DLD1 (cell line): ENCODE results near the gene NECAB2.

Experiments used
- in situ Hi-C: cut with HindIII; loops from 2 replicates; pipeline ENCODE4 v1.10.0; 2017; ENCODE audit warnings: low sequenced_read_pairs

The NECAB2 gene

DNA sequence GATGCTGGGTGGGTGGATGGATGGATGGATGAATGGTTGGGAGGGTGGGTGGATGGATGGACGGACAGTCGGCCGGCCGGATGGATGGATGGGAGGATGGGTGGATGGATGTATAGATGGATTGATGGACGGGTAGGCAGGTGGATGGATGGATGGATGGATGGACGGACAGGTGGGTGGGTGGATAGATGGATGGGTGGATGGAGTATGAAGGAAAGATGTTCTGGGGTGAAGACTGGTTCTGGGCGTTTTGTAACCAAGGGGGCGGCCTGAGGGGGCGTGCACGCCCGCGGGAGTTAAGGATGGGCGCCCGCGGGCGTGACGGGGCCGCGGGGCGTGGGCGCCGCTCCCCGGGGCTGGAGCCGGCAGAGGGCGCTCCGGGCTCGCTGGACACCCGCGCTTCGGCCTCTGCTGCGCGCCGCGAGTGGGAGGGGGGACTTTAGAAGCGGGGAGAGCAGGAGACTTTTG lies at the start of gene NECAB2:
Gene NECAB2 (plus strand): TSS at position 407 of the 468 bp plus-strand sequence. CDS start 405 bp downstream, outside the sequence.
- in situ Hi-C loops = no loop called here

DNA sequence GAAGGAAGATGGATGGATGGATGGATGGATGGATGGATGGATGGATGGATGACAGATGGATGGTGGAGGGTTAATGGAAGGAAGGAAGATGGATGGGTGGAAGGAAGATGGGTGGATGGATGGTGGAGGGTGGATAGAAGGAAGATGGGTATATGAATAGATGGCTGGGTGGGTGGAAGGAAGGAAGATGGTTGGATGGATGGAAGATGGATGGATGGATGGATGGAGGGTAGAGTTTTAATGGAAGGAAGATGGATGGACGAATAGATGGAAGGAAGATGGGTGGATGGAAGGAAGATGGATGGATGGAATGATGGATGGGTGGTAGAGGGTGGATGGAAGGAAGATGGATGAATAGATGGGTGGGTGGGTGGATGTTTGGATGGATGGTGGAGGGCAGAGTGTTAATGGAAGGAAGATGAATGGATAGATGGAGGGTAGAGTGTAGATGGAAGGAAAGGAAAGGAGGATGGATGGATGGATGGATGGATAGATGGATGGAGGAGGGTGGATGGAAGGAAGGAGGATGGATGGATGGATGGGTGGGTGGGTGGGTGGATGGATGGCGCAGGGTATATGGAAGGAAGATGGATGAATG lies 47.1 kb upstream of the NECAB2 start:
- in situ Hi-C loops = no loop called here

DNA sequence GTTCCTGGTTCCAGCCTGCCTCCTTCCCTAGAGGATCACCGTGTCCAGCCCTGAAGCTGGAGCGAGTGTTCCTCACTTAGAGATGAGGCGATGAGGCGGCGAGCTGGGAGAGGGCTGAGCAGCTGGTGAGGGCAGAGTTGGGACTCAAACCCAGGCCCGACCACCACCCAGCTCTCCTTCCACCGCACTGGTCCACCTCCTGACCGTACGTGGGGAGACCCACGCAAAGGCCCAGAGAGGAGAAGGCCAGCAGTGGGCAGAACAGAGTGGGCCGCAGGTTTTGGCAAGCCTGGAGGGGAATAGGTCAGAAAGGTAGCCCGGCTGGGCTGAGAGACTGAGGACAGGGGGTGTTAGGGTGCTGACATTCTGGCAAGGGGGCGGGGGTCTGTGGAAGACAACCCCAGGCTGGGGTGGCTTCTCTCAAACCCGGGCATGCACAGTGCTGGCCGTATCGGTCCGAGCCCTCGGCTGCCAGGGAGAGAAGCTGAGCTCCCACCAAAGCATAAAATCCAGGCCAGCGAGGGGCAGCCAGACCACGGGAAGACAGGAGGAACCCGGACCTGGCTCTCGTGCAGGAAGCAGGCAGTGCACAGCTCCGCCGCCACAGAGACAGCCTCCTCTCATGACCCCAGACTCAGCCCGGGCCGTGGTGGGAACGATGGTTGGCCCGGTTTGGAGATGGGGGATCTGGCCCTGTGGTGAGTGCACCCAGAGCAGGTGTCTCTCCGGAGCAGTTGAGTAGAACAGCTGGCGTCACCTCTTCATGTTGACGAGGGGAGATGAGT lies 44.3 kb upstream of the NECAB2 start:
- in situ Hi-C loops = no loop called here

DNA sequence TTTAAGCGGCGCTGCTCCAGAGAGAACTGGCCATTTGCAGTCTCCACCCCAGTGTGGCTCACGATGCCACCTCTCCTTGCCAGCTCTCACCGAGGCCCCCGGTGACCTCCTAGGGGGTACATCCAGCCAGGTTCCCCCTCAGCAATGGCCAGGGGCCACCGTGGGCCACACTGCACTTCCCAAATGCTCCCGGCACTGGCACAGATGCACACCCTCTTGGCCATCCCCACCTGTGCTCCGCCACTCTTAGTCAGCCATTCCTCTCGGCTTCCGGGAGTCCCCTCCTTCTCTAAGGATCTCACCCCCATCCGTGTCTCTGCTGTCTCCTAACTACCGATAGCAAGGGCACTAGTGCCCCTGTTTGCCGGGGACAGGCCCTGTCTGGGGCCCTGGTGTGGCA lies 43.4 kb upstream of the NECAB2 start:
- in situ Hi-C loops = no loop called here

DNA sequence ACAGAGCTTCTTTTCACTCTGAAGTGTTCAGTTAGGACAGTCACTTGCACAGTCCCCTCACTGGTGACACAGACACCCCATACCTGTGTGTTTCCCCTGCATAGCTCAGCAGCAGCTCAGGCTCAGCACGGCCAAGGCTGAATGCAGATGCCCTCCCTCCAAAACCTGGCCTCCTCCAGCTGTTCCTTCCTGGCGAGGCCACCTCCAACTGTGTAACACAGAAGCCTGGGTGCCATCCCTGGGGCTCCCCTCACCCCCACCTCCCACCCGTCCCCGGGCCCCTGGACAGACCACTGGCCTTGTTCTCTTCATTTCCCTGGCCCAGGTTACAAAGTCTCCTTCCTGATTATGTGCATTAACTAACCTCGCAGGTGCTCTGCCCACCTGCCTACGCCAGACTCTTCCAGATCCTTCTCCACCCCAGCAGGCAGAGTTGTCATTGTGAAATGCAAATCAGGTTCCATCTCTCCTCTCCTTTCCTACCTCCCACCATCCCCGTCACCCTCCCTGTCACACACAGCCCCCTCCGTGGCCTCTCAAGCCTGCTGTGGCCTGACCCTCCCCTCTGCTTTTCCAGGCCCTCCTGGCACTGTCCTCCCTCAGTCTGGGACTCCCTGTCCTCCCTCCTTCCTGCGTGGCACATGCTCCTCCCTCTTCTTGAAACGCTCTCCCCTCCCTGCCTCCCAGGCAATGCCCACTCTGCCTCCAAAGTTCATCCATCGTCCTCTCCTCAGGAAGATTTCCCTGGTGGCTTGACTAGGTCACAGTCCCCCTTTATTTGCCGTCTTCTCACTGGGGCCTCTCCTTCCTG lies 42.7 kb upstream of the NECAB2 start:
- in situ Hi-C loops = no loop called here

DNA sequence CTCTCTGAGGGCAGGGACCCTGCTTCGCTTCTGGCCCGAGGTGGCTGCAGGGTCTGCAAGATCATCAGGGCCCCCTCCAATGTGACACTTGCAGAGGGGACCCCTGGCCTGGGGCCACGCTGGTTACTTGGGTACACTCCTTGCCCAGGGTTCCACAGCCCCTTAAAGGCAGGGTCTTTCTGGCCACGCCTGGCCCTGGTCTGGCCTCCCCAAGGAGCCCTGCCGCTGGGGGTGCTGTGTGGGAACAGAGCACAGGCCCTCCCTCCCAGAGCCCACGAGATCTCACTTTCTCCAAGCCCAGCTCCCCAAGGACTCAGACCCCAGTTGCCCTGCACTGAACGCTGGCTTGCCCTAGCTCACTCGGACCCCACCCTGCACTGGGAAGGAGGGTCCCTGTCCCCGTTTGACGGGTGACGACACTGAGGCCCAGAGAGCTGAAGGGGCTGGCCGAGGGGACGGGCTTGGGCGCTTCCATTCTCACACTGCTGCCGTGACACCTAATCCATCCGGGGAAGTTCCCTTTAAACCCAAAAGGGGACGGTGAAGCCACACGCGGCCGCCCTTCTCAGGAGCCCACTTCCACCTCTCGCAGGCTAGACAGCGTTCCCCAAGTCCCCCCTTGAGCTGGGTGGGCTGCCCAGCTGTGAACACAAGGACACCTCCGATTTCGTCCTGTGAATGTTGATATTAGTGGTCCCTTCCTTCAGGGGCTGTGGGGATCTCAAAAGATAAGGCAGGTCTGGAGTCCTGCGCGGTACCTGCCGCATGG lies 41.9 kb upstream of the NECAB2 start:
- in situ Hi-C loops = no loop called here

DNA sequence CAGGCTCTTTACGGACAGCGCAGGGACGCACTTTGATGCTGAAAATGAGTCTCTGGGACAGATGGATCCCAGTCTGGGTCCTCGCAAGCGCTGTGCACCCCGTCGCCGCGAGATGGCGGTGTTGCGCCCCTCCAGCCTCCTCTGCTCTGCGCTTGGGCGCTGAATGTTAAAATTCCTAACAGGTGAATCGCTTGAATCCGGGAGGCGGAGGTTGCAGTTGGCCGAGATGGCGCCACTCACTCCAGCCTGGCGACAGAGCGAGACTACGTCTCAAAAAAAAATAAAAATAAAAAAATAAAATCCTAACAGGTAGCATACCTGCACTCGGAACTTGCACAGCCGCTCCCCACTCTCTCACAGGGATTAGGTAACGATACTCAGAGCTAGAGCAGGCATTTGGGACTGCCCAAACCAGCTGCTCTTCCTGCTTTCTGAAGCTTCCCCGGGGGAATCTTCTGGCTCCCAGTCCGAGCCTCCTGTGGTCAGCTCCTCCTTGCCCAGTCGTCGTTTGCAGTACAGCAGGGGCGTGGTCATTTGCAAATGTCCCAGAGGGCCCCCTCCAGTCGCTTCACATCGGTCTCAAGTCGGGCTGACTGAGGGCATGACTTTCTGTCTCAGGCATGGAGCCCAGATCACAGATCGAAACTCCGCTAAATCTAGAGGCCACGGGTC lies 41.2 kb upstream of the NECAB2 start:
- in situ Hi-C loops = no loop called here

DNA sequence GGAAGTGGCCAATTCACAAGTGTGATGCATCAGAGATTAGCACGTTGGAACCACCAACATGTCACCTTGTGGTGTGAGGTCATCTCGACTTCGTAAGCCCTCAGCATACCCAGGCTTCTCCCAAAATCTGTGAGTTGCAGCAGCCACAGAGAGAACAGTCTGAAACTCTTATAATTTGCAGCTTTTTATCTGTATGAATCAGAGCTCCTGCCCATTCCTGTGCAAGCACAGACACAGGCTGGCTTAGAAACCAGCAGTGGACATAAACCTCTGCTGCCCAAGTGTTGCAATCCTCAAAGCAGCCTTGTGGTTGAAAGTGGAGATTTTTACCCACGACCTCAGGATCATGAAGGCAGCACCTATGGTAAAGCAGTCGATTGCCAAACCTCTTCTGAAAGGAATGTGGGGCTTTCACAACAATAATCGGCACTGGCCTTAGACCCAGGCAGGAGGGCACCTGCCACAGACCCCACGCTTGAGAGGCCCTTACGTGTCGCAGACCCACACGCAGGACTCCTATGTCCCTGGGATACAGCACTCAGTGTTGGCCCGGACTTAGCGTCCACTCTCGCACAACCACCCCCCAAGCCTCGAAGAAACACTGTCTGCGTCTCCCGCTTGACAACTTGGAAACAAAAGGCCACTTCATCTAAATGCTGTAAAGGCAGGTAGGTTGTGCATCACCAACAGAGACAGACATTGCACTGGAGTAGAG lies 39.5 kb upstream of the NECAB2 start:
- in situ Hi-C loops = no loop called here

DNA sequence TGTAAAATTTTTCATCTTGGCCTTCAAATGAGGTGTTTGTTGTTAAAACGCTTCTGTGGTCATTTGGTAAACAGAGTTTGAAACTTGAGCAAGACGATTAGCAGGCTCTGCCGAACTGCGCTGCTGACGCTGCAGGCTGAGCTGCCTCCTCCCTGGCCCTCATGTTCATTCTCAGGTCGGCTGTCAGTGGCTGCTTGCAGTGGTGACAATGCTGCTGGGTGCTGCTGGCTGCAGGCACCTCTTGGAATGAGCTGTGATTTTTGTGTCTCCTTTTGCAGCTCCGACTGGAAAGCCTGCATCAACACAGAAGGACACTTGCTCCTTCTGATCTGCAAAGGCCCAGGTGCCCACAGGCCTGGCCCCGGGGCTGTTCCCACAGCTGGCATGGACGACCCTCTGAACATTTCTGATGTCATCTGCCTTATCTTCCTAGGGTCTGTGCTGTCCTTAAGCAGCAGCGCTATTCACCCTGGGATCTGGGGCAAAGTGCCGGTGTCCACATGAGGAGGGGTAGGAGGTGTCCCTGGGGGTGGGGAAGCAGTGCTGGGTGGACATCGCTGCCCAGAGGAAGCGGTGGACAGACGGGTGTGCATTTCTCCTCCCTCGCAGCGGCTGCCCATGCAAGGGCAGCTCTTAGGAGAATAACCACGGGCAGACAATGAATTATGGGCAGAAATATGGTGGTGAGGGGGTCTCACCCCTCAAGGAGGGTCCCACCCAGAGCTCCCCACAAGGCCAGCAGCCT lies 38.1 kb upstream of the NECAB2 start:
- in situ Hi-C loops = no loop called here

DNA sequence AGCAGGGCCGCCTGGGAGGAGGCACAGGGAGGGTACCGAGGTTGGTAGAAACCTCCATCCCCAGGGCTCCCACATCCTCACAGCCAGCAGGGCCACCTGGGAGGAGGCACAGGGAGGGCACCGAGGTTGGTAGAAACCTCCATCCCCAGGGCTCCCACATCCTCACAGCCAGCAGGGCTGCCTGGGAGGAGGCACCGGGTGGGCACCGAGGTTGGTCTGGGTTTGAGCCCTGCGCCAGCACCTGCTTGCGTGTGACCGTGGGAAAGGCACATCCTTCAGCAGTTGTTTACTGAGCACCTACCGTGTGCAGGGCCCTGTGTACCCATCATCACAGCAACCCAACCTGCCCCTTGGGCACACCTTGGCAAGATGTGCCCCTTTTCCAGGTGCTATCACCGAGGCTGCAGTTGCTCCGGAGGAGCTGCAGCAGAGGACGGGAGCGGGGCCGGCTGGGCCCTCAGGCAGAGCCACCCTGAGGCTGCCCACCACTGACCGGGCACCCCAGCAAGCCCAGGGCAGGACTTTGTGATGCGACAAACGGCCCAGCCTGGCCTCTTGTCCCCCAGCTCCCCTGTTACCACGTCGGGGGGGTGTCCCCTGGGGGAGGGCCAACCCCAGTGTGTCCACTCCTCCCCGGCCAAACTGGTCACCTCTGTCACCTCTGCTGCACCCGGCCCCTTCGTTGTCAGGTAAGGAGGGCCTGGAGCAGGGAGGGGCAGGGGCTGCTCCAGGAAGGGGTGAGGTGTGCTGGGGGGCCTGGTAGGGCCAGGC lies 37.1 kb upstream of the NECAB2 start:
- in situ Hi-C loops = no loop called here

DNA sequence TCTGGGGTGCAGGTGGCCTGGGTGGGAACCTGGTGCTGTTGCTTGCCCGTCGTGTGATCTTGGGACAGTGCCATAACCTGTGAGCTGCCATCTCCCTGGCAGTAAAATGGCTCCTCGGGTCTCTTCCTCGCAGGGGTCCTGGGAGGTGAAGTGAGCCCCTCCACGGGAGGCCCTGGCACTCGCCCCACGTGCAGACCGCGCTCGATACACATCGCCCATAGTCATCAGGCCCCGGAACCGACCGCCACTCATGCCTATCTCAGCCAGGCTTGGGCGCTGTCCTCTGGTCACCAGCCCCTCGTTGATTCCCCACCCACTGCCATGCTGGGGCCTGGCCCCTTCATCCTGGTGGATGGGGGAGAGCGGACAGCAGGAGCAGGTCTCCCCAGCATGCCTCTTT lies 36.5 kb upstream of the NECAB2 start:
- in situ Hi-C loops = no loop called here

DNA sequence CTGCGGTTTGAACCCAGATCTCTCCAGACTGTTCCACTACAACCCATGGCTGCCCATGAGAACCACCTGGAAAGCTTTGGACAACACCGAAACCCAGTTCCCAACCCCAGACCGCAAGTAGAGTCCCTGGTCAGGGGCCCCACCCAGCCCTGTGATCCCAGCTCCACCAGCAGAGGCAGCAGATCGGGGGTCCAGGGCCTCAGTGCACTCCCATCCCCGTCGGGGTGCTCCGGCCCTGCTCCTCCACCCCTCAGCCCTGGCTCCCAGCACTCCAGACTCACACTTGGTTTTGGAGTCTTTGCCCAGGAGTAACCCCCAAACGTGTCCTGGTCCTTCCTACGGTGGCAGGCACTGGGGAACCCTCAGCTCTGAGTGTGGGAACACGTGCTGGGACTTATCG lies 35.7 kb upstream of the NECAB2 start:
- in situ Hi-C loops = no loop called here

DNA sequence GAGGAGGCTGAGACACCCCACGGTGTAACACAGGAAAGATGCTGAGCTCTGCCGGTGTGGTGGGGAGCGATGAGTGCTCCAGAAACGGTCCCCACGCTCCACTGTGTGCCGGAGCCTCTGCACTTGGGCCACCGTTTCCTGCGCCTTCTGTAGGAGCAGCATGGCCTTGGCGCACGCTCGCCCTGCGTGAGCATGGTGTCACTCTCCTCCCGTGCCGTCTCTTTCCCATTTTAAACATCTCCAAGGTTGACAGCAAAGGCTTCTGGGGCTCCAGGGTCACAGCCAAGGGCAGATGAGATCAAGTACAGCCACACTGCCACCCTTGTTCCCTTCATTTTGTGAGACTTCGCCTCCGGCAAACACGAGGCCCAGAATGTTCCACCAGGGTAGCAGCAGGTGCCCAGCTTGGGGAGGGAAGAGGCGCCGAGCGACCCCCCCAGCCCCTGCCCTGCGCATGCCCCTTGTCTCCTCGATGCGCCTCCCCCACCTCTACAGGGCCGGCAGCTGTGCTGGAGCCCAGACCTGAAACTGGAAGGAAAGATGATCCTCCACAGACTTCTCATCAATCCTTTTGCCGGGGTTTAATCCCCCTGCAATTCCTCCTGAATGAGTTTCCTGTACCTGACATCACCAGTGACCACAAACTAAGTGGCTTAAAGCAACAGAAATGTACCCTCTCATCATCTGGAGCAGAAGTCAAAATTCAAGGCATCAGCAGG lies 34.9 kb upstream of the NECAB2 start:
- in situ Hi-C loops = no loop called here

DNA sequence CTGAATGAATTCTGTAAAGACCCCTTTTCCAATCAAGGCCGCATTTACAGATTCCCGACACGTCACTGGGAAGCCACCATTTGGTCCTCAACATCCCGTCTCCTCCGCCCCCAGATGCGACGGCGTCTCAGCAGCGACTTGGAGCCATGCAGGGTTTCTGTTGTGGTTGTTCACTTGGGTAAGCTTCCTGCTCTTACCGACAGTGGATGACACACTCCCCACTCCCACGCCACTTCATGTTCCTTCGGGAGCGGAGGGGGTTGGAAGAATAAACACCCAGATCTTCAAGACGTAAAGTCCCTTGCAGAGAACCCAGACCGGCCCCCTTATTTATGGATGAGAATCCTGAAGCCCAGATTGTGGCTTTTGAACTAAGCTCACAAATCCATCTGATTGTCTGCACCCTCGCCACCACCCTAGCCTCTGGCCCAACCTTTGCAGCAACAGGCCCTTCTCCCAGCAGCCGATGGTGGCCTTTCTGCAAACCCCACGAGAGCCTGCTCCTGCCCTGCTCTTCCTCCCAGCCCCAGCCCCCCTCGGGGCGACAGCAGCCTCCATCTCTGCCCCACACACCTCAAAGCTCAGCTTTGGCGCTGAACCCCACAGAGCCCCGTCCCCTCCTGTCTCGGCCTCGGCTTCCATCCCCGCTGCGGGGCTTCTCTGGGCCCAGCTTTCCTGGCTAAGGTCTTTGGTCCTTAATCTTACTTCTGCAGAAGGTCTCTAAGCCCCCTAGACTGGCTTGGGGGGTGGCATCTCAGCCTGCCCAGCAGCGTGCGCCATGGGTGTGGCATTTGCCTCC lies 34.0 kb upstream of the NECAB2 start:
- in situ Hi-C loops = no loop called here

DNA sequence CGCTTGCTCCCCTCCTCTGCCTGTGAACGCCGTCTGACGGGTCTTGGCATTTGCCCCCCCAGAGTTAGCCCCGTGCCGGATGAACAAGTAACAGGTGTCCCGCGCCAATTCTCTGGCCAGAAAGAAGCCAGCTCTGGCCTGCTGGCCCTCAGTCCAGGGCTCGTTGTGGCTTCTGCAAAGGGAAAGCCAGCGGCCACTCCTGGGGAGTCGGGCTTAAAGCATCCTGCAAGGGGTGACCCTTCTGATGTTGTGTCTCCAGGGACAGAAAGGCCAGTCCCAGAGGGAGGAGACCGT lies 33.4 kb upstream of the NECAB2 start:
- in situ Hi-C loops = no loop called here

DNA sequence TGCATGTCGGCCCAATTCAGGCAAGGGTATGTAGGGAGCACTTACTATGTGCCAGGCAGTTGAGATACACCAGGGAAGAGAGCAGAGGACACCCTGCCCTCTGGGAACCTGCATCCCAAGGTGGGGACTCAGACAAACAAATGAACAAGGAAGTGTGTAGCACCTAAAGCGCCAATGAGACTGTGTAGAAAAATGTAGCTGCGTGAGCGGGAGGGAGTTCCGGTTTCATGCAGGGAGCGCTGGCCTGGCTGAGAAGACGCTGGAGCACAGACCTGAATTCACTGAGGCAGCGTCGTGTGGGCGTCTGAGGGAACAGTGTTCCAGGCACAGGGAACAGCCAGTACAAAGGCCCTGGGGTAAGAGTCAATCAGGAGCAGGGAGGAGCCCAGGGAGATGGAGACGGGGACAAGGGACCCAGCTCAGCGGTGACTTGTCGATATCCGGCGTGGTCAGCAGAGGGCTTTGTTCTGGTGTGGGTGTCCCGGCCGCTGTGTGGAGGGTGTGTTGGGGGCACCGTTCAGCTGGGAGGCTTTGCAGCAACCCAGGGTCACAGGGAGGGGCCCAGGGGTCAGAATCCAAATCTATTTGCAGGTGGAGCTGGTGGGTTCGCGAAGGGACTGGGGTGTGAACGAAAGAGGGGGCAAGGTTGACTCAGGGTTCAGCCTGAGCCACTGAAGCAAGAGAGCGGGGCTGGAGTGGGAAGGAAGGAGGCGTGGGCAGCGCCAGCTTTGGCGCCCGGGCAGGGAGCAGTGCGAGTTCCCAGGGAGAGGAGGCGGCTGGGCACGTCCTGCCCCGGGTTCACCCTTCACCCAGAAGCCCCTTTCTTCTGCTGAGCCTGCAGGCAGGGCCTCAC lies 32.8 kb upstream of the NECAB2 start:
- in situ Hi-C loops = no loop called here
